ENCODE results near the gene UGT1A10. TPM values are rescaled to one million over a fixed set of nuclear protein-coding genes. Genes with fewer than 3 reads are reported as not detected.

The UGT1A10 gene
- total and polyA plus RNA-seq, 5 donors = not detected

DNA sequence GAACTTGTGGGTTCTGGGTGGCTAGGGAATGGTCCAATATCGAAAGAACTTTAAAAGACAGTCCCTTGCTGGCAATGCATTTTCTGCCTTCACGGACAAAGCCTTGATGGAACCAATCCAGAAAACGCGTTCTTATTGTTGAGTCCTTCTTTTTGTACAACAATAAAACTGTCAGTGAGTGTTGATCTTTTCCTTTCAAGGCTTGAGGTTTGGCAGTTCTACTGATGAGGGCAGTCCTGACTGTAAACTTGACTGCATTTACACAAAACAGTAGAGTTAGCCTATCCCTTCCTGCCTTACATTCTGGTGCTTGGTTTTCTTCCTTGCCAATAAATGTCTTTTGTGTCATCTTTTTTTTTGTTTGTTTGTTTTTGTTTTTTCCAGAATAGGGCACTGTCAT lies 42.9 kb downstream of the UGT1A10 start:
- ATAC-seq = no peak
- H3K4me3 ChIP-seq (ENCODE audit: low read length) = no peak overlapping the region
- 71% methylated on average over 4 of the region's 4 CpGs for WGBS
- H3K27ac ChIP-seq (ENCODE audit: low read length) = no peak overlapping the region
- DNase-seq = no peak
- no peaks in the 10 kb centered on the region for H3K9me3 ChIP-seq (ENCODE audit: control insufficient read depth, low read length)
- no peaks in the 10 kb centered on the region for H3K27me3 ChIP-seq (ENCODE audit: control insufficient read depth, insufficient read depth)
- intact Hi-C loops (cut with DNase I) = no loop called here
- H3K4me1 ChIP-seq (ENCODE audit: control insufficient read depth, insufficient read depth, low read length) = no peaks in the 10 kb centered on the region

DNA sequence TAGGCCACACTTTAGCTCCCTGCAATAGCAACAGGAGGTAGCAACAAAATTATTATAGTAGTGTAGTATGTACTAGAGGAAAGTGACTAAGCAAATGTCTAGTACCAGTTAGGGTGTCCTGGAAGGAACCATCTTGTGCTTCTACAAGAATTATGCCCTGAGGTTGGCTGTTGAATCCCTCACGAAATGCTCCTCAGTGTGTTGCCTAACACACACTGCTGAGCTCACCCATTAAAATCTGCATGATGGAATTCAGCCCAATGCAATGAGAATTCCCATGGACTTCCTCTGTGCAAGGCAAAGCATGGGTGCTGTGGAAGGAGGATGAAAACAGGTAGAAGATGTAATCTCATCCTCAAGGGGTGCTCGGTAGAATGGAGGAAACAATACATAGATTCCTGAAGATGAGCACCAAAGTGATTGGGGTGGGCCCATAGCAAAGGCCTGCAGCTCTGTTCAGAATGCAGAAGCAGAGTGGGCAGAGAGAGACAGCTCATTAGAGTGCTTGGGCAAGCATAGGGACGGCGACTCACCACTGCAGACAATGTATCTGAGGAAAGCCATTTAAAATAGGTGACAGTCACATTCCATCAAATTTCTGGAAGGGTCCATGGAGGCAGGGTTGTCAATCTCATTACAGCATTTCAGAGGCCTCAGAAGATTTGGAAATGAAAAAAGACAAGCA lies 44.3 kb downstream of the UGT1A10 start:
- no peak for ATAC-seq
- no peak for DNase-seq
- 83% methylated on average over 4 of the region's 4 CpGs for WGBS

DNA sequence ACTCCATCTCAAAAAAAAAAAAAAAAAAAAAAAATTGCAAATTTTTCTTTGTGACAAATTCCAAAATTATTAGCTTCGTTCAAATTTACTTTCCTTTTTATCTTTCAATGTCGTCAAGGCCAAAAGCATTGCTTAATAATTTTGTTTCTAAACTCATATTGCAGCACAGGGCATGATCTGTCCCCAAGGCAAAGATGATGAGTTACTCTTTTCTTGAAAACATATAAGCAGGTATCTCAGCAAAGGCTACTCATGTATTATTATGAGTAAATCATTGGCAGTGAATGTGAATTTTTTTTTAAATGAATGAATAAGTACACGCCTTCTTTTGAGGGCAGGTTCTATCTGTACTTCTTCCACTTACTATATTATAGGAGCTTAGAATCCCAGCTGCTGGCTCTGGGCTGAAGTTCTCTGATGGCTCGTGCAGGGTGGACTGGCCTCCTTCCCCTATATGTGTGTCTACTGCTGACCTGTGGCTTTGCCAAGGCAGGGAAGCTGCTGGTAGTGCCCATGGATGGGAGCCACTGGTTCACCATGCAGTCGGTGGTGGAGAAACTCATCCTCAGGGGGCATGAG lies 45.4 kb downstream of the UGT1A10 start, which contains the start of gene UGT1A7:
Gene UGT1A7, plus strand, starts transcription at position 381 of the 579 bp plus-strand sequence. Its CDS starts 37 bp downstream, at position 418.
- Histone ChIP-seq H3K27me3 (ENCODE audit: control insufficient read depth, insufficient read depth) (no peaks in the 10 kb centered on the region), H3K9me3 (ENCODE audit: control insufficient read depth, low read length) (no peaks in the 10 kb centered on the region), H3K4me3 (ENCODE audit: low read length) (no peak within 1 kb of the TSS), H3K4me1 (ENCODE audit: control insufficient read depth, insufficient read depth, low read length) (no peaks in the 10 kb centered on the region), H3K27ac (ENCODE audit: low read length) (no peak within 1 kb of the TSS)
- 73% methylated on average over 5 of the region's 5 CpGs for WGBS
- intact Hi-C loops (cut with DNase I) = no loop called here
- ATAC-seq (no peak), DNase-seq (no peak)

More for the DNA sequence above, 44.3 kb downstream of the UGT1A10 start:
- intact Hi-C loops (cut with DNase I) = no loop called here
- Histone ChIP-seq H3K9me3 (ENCODE audit: control insufficient read depth, low read length) (no peaks in the 10 kb centered on the region), H3K27ac (ENCODE audit: low read length) (no peak overlapping the region), H3K27me3 (ENCODE audit: control insufficient read depth, insufficient read depth) (no peaks in the 10 kb centered on the region), H3K4me1 (ENCODE audit: control insufficient read depth, insufficient read depth, low read length) (no peaks in the 10 kb centered on the region), H3K4me3 (ENCODE audit: low read length) (no peak overlapping the region)

DNA sequence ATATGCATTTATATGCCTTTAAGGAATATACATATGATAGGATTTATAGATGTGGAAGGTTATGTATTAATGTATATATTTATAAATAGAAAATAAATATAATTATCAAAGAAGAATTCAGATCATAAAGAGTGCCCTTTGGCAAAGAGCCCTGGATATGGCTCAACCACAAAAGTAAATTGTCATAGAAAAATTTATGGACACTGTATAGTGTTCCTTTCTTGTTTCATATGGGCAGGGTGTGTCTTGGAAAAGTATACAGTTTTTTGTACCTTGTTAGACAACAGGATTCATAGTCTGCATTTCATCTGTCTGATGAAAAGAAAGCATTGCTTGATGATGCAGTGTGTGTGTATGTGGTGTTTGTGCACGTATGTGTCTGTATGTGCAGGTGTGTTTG lies 48.4 kb downstream of the UGT1A10 start:
- 82% methylated on average over 1 of the region's 1 CpG for WGBS

DNA sequence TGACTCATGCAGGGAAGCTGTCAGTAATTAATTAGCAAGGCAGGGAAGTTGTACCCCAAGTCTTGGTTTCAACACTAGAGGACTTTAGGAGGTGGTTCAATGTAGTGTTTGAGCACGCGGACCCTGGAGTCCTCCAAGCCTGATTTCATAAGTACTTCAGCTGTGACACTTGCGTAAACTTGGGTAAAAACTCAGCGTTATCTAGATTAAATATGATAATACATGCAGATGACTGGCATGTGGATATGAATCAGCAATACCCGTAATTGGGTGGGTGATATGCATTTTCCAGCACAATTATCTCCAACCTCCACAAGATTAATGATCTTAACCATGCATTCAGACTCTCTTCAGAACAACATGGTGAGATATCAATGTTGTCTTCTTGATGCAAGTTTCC lies 50.7 kb downstream of the UGT1A10 start:
- DNase-seq (no peak), ATAC-seq (no peak)
- no peak overlapping the region for H3K27ac ChIP-seq (ENCODE audit: low read length)
- no peaks in the 10 kb centered on the region for H3K27me3 ChIP-seq (ENCODE audit: control insufficient read depth, insufficient read depth)
- WGBS = 78% methylated on average over 5 of the region's 5 CpGs
- no peak overlapping the region for H3K4me3 ChIP-seq (ENCODE audit: low read length)
- no peaks in the 10 kb centered on the region for H3K4me1 ChIP-seq (ENCODE audit: control insufficient read depth, insufficient read depth, low read length)
- intact Hi-C loops (cut with DNase I) = no loop called here
- H3K9me3 ChIP-seq (ENCODE audit: control insufficient read depth, low read length) = no peaks in the 10 kb centered on the region

More for the DNA sequence above, 48.4 kb downstream of the UGT1A10 start:
- intact Hi-C loops (cut with DNase I) = no loop called here
- ATAC-seq (no peak), DNase-seq (no peak)
- H3K4me3 ChIP-seq (ENCODE audit: low read length) = no peak overlapping the region
- H3K9me3 ChIP-seq (ENCODE audit: control insufficient read depth, low read length) = no peaks in the 10 kb centered on the region
- H3K27me3 ChIP-seq (ENCODE audit: control insufficient read depth, insufficient read depth) = no peaks in the 10 kb centered on the region
- H3K27ac ChIP-seq (ENCODE audit: low read length) = no peak overlapping the region
- H3K4me1 ChIP-seq (ENCODE audit: control insufficient read depth, insufficient read depth, low read length) = no peaks in the 10 kb centered on the region

DNA sequence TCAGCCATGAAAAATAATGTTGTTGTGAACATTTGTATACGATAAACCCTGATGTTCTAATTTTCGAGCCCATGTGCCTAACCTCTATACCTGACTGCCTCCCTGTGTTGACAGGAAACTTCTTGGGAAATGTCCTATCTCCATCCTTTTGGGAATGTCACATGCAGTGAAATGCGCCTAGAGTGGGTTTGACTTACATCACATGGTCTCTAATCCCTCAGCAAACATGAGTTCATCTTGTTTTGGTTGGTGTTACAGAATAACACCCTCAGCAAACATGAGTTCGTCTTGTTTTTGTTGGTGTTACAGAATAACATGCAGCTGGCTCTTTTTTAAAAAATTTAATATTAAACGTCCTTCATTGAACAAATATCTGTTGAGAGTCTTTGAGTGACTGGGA lies 52.1 kb downstream of the UGT1A10 start:
- H3K27ac ChIP-seq (ENCODE audit: low read length) = no peak overlapping the region
- ATAC-seq = no peak
- no peaks in the 10 kb centered on the region for H3K27me3 ChIP-seq (ENCODE audit: control insufficient read depth, insufficient read depth)
- intact Hi-C loops (cut with DNase I) = no loop called here
- H3K9me3 ChIP-seq (ENCODE audit: control insufficient read depth, low read length) = no peaks in the 10 kb centered on the region
- H3K4me3 ChIP-seq (ENCODE audit: low read length) = no peak overlapping the region
- 82% methylated on average over 5 of the region's 5 CpGs for WGBS
- no peak for DNase-seq
- H3K4me1 ChIP-seq (ENCODE audit: control insufficient read depth, insufficient read depth, low read length) = no peaks in the 10 kb centered on the region

DNA sequence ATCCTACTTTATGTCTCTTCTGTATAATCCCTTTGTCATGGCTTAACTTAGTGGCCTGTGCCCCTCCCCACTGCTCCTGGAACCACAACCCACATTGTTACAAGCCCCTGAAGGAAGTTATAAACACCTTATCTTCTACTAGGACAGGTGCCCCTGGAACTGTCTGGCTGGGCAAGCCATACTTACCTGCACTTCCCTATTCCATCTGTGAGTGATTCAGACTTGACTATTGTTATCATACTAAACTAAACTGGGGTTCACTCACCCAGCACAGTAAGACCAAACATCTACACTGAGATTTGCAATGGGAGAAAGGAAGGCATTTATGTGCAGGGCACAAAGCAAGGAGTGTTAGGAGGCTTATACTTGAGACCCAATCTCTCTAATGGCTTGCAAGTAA lies 52.8 kb downstream of the UGT1A10 start:
- H3K4me3 ChIP-seq (ENCODE audit: low read length) = no peak overlapping the region
- no peaks in the 10 kb centered on the region for H3K9me3 ChIP-seq (ENCODE audit: control insufficient read depth, low read length)
- intact Hi-C loops (cut with DNase I) = no loop called here
- ATAC-seq (no peak), DNase-seq (no peak)
- no peak overlapping the region for H3K27ac ChIP-seq (ENCODE audit: low read length)
- H3K27me3 ChIP-seq (ENCODE audit: control insufficient read depth, insufficient read depth) = no peaks in the 10 kb centered on the region
- no peaks in the 10 kb centered on the region for H3K4me1 ChIP-seq (ENCODE audit: control insufficient read depth, insufficient read depth, low read length)

DNA sequence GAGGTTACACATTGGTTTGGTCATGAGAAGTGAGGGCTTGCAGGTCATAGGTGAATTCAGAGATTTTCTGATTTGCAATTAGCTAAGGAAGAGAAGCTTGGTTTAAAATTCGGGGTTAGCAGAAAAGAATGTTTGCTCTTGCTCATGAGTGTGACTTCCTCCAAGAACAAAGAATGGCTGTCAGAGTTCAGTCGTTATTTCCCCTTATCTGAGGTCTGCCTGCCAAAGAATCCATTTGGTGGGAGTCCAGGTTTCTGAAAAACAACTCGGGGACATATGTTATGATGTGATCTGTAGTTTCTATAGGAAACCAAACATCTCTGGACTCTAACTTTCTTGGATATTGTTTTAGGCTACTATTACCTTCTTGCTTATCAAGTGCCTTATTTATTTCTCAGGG lies 53.3 kb downstream of the UGT1A10 start:
- intact Hi-C loops (cut with DNase I) = no loop called here
- Histone ChIP-seq H3K4me3 (ENCODE audit: low read length) (no peak overlapping the region), H3K4me1 (ENCODE audit: control insufficient read depth, insufficient read depth, low read length) (no peaks in the 10 kb centered on the region), H3K27ac (ENCODE audit: low read length) (no peak overlapping the region), H3K27me3 (ENCODE audit: control insufficient read depth, insufficient read depth) (no peaks in the 10 kb centered on the region), H3K9me3 (ENCODE audit: control insufficient read depth, low read length) (no peaks in the 10 kb centered on the region)
- DNase-seq (no peak), ATAC-seq (no peak)
- 11% methylated on average over 3 of the region's 3 CpGs for WGBS

DNA sequence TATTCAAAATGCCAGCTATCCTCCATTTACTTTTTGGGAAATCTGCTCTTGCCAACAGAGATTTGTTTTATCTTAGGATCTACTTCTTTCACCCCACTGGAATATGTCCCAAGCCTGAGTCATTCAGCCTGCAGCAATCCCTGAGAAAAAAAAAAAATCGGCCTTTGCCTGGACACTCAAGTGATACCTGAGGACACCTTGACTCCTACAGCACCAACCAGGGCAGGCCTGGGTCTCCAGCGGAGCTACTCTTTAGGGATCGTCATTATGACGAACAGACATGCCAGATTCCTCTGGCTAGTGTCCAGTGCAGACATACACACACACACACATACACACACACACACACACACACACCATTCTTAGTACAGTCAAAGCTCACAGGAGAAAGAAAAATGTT lies 54.2 kb downstream of the UGT1A10 start:
- Histone ChIP-seq H3K4me1 (ENCODE audit: control insufficient read depth, insufficient read depth, low read length) (no peaks in the 10 kb centered on the region), H3K27me3 (ENCODE audit: control insufficient read depth, insufficient read depth) (no peaks in the 10 kb centered on the region), H3K9me3 (ENCODE audit: control insufficient read depth, low read length) (no peaks in the 10 kb centered on the region), H3K4me3 (ENCODE audit: low read length) (no peak overlapping the region), H3K27ac (ENCODE audit: low read length) (no peak overlapping the region)
- intact Hi-C loops (cut with DNase I) = no loop called here
- ATAC-seq (no peak), DNase-seq (no peak)
- 63% methylated on average over 4 of the region's 4 CpGs for WGBS

DNA sequence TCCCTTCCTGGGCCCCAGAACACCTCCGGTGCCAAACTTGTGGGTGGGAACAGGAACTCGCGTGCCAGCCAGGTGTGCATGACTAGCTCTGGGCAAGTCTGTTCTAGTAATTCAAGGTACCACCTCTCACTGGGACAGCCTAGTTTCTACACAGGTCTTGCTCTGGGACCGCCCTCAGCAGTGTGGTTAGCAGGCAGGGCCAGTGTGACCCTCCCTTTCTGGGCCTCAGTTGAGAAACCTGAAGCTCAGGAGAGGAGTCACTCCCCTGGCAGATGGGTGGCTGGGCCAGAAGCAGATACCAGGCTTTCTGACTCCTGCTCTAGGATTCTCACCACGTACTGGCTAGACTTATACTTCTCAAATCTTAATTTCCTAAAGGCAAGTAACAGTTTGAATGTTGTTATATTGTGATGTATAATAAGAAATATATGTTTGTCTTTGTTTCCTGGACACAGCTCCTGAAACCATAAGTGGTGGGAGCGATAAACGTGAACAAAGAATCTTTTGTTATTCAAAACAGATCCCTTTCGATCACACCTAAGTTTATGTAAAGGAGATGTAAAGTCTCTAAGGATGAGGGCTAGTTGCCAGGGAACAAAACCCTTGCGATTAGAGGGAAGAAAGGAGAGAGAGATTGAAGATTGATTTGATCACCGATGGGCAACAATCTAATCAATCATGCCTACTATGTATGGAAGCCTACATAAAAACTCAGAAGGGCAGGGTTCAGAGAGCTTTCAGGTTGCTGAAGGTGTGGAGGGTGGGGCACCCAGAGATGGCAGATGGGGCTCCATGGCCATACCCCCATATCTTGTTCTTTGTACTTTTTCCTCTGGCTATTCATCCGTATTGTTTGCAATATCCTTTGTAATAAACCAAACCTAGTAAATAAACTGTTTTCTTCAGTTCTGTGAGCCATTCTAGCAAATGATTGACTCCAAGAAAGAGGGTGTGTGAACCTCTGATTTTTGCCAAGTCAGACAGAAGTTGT lies 55.5 kb downstream of the UGT1A10 start:
- intact Hi-C loops (cut with DNase I) = no loop called here
- DNase-seq (no peak), ATAC-seq (no peak)

DNA sequence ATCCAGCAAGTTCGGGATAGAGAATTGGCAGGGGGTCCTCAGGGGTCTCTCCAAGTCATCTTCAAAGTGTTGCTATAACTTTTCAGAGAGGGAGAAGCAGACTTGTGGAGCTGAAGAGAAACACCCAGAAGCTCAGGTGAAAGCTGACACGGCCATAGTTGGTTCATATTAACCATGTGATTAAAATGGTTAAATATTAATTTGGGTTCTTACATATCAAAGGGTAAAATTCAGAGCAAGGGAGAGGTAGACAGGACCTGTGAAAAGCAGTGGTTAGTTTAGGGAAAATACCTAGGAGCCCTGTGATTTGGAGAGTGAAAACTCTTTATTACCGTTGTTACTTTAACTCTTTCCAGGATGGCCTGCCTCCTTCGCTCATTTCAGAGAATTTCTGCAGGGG lies 56.4 kb downstream of the UGT1A10 start, which contains the start of gene UGT1A6:
Gene UGT1A6, plus strand, starts transcription at position 243 of the 400 bp plus-strand sequence. Its CDS starts 115 bp downstream, at position 358.
- H3K9me3 ChIP-seq (ENCODE audit: control insufficient read depth, low read length) = no peaks in the 10 kb centered on the region
- intact Hi-C loops (cut with DNase I) = no loop called here
- H3K4me1 ChIP-seq (ENCODE audit: control insufficient read depth, insufficient read depth, low read length) = no peaks in the 10 kb centered on the region
- DNase-seq (no peak), ATAC-seq (no peak)
- no peak within 1 kb of the TSS for H3K27ac ChIP-seq (ENCODE audit: low read length)
- H3K4me3 ChIP-seq (ENCODE audit: low read length) = no peak within 1 kb of the TSS
- H3K27me3 ChIP-seq (ENCODE audit: control insufficient read depth, insufficient read depth) = no peaks in the 10 kb centered on the region
- WGBS = 88% methylated on average over 4 of the region's 4 CpGs

More for the DNA sequence above, 55.5 kb downstream of the UGT1A10 start:
- Histone ChIP-seq H3K4me3 (ENCODE audit: low read length) (no peak overlapping the region), H3K27ac (ENCODE audit: low read length) (no peak overlapping the region), H3K27me3 (ENCODE audit: control insufficient read depth, insufficient read depth) (no peaks in the 10 kb centered on the region), H3K4me1 (ENCODE audit: control insufficient read depth, insufficient read depth, low read length) (no peaks in the 10 kb centered on the region), H3K9me3 (ENCODE audit: control insufficient read depth, low read length) (no peaks in the 10 kb centered on the region)
- 83% methylated on average over 11 of the region's 11 CpGs for WGBS
